ENCODE data around the gene APOBEC4.
"Not testable (repeated sequence)": the region's sequence is repeated elsewhere in the genome, so short reads cannot be mapped to it uniquely, and the experiment has no call there.

APOBEC4 gene

DNA sequence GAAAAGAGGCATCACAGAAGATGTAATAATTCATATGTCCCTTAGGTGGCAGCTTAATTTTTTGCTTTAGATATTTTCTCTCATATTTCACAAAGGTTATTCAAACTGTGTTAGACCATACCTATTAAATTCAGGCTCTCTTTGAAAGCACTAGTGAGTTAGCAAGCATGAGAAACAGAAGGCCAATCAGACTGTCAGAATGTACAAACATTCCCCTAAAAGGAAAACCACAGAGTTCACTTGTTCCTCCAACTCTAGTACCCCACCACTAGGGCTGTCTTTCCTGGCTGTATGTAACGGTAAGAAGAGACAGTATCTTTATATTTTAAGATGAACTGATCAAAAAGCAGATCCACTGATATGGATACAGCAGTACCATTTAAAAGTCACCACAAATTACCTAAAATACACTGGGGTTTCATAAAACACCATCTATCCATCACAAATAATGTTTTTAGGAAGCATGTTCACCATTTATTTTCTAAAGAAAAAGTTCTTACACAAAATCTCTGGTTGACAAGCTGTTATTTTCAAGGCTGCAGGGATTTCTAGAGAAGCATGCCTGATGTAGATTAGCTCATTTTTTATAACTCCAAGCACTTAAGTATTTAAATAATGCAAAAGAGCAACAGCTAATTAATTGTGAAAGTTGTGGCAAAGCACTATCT, 19.3 kb downstream of the APOBEC4 start:
- peak; percentile 82 for DNase-seq (ENCODE audit: low read depth)

DNA sequence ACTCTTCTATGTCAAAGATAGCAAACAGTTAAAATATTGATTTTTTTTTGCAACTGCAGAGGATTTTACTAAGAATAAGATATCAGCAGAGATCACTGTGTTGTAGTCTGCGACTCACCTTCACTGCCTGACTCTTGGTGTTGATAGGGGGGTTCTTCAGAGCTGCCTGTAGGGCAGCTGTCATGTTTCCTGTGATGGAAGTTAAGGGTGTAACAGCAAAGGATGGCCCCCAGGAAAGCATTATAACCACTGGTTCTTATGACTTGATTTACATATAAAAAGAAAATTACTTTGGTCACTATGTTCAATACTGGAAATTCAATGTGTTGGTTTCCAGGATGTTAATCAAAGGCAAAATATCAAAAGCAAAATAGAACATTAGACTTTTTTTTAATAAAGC, 20.2 kb downstream of the APOBEC4 start:
- DNase-seq (ENCODE audit: low read depth): no peak

DNA sequence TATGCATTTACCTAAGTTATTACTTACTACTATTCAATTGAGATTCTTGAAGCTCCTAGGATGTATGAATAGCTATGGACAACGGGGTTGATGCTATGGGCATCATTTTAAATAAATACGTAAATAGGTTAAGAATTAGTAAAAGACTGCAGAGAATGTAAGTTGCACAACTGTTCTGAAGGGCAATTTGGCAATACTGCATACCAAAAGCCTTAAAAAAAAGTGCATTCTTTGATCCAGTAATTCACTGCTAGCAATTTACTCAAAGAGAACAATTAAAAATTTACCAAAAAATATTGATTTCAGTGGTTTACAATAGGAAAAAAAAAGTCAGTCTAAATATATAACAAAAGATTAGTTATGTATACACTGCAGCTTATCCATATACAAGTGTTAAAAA, 21.0 kb downstream of the APOBEC4 start:
- peak; percentile 79 for DNase-seq (ENCODE audit: low read depth)

DNA sequence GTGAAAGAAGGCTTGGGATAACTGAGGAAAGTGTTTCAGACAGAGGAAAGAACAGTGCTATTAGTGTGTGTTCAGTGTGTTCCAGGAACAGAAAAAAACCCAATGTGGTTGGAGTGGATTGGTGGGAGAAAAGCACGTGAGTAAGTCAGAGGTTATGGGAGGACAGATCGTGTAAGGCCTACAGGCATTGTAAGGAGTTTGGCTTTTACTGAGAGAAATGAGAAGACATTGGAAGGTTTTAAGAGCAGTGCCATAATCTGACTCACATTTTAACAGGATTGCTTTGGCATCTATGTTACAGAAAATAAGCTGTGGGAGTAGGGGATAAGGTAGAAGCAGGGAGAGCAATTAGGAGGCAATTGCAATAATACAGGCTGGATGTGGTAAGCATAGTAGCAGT, 22.4 kb downstream of the APOBEC4 start:
- DNase-seq (ENCODE audit: low read depth): peak; percentile 66

DNA sequence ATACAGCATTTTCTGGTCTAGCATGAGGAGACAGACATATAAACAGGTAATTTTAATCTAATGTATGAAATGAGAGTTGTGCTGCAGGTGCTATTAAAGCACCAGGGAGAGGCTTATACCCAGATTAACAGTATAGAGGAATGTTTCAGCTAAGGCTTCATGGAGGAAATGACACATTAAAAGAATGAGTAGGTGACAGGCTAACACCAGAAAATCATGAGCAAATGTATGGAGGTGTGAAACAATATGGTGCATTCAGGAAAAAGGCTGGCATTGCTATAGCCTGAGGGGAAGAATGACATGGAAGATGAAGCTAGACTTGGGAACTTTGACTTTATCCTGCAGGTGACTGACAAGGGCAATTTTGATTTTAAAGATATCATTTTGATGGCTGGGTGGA, 24.6 kb downstream of the APOBEC4 start:
- DNase-seq (ENCODE audit: low read depth): no peak

DNA sequence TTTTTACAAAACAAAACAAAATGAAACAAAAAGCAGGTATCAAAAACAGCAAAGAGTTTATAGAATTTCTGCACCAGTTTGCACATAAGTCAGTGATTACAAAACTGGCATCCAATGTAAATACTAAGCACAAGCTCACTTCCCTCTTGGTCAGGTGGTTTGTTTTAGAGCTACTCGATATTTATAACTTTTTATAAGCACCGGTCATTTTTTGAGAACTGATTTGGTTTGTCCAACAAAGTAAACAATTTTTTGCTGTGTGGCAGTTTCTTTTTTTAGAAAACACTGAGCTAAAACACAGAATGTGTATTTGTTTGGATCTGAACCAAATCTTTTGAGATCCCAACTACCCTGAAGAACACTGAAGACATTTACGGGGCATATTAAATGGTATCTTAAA, 26.9 kb downstream of the APOBEC4 start:
- DNase-seq (ENCODE audit: low read depth): not testable (repeated sequence)

DNA sequence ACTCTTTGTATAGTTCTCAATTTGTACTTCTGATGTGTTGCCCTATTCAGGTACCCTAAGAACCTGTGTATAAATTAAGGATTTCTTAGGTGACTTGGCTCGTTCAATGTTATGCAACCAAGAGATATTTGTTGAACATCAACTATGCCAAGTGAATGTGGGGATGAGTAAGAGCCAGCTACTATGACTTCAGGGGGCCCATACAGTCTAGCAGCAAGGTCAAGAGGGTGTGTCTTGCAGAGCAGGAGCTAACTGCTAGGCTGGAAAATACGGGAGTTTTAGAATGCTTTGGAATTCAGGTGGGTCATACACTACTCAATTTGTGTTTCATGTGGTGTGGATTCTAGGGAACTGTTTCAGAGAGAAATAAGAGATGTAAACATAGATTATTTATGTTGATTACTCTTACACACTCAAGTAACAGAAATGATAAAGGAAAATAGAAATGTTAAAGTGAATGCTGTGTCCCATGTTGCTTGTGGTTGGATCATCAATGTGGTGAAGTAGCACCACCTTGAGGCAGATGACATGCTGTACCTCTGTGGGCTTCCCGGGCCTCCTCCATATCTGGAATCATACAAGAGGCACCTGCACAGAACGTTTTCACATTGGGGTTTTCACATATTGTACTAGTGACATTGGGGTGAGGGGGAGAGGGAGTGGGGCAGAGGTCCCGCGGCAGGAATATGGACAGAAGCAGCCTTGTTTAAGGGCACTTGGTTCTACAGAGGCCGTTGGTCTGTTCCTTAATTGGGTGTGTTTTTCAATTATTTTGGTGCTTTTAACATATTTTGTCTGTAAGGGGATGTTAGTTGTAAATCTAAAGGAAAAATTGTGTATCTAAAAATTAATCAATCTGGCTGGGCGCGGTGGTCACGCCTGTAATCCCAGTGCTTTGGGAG, 30.0 kb downstream of the APOBEC4 start:
- peak; percentile 44 for DNase-seq (ENCODE audit: low read depth)

DNA sequence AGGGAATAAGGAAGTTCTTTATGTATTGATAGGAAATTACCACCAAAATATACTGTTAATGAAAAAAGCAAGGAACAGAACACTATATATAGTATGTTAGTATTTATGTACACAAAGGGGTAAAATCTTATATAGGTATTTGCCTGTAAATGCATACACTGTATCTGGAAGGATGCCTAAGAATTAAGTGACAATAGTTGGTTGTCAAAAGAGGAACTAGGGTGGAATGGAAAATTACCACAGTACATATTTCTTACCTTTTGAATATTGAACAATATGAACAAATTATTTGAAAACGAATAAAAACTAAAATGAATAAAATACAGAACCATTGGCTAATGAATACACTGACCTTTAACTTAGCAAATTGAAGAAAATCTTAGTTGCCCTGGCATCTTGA, 31.1 kb downstream of the APOBEC4 start:
- DNase-seq (ENCODE audit: low read depth): no peak

DNA sequence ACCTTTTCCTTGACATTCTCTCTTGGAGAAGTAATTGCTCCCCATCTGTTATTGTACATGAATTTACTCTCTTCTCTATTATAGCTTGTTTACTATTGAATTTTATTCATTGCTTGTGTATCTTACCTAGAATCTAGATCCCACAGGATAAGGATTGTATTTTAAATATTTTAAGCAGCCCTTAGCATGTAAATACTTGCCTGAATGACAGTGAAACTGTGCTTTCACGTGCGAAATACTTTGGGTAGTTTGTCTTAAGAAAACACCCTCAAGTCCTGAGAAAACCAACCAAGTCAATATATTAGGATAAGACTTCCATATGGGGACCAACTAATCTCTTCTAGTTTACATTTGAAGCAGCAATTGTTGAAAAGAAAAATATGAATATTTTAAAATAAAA, 32.8 kb downstream of the APOBEC4 start:
- no peak for DNase-seq (ENCODE audit: low read depth)

DNA sequence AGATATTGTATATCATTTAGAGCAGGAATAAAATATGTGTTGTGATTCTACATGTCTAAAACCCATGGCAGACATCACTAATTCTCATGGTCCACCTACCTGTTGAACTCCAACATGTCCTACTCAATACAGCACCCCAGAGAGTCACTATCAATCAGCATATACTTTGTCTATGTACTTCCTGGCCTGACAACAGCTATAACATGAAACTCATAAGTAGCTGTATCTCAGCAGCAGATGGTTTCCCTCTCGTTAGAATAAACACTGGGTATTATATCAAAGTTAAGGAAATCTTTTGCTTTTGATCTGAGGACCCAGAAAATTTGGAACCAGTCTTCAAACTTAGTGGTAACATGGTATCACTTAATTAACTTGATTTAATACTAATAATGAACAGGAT, 33.3 kb downstream of the APOBEC4 start:
- no peak for DNase-seq (ENCODE audit: low read depth)

DNA sequence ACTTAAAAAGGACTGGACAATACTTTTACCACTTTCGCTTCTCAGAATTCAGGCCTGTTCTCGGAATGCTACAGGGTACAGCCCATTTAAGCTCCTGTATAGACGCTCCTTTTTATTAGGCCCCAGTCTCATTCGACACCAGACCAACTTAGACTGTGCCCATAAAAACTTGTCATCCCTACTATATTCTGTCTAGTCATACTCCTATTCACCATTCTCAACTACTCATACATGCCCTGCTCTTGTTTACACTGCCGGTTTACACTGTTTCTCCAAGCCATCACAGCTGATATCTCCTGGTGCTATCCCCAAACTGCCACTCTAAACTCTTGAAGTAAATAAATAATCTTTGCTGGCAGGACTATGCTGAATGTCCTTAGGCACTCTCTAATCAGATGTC, 34.9 kb downstream of the APOBEC4 start:
- not testable (repeated sequence) for DNase-seq (ENCODE audit: low read depth)

DNA sequence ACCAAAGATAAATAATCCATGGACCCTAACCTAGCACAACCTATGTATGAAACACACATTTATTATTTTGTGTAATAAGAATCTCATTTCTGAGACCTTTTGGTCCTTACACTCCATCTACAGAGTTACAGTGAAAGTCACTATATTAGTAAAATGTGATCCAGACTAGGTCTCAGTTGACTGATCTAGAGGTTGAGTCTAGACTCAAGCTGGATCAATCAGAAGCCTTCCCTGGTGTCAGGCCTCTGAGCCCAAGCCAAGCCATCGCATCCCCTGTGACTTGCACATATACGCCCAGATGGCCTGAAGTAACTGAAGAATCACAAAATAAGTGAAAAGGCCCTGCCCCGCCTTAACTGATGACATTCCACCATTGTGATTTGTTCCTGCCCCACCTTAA, 40.1 kb downstream of the APOBEC4 start:
- DNase-seq (ENCODE audit: low read depth): not testable (repeated sequence)

DNA sequence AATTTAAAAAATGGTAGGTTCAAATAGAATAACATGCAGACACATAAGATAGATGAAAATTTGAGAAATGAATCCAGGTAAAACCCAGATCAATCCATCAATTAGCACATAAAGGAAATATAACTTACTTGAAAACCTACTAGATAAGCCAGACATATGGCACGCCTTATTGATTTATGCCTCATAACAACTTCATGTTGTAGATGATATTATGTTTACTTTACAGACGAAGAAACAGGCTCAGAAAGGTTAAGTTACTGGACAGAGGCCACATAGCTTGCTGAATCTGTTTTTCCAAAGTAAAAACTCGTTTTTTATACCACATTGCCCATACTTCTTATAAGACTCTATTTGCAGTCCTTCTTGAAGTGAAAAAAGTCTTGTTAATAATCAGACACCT, 40.7 kb downstream of the APOBEC4 start:
- DNase-seq (ENCODE audit: low read depth): no peak

DNA sequence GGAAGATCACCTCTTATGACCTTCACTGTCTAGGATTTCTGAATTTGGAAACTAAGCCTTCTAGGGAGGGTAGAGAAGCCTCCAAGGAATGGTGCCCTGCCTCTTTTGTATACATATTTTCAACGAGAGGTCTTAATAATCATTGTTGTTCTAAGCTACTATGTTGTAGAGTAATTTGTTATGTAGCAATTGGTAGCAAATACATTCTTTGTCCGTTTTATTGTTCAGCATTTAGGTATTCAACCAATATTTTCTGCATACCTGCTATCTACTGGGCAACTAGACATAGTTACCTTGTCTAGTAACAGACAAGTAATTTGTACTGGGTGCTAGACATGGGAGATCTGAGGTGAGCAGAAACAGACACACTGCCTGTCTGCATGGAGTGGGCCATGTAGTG, 42.1 kb downstream of the APOBEC4 start:
- no peak for DNase-seq (ENCODE audit: low read depth)

DNA sequence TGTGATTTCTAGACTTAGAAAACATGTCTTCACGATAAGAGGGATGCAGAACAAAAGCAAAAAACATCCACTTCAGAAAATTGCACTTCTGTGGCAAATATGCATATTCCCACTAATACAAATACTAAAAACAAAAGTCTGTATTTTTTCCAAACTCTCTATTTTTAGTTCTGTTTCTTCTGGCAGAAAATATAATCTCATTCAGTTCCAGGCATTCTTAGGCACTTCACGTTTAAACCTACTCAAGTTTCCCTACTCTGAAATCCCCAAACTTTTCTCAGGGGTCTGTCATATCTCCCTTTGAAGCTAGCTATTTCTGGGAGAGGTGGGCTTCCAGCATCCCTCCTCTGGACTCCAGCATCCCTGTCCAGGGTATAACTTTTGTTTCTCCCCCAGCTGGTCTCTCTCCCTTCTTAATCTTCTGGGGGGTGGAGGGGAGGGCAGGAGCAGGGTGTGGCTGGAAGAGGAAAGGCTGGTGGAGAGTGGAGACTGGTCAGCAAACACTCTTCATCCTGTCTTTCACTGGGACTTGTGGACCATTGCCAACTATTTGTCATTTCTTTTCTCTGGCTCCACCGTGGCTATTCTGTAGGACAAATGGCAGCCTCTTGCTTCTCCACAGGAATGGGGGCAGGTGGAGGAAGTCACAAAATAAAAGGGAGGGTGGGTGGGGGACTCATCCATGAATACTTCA, 43.2 kb downstream of the APOBEC4 start:
- no peak for DNase-seq (ENCODE audit: low read depth)

DNA sequence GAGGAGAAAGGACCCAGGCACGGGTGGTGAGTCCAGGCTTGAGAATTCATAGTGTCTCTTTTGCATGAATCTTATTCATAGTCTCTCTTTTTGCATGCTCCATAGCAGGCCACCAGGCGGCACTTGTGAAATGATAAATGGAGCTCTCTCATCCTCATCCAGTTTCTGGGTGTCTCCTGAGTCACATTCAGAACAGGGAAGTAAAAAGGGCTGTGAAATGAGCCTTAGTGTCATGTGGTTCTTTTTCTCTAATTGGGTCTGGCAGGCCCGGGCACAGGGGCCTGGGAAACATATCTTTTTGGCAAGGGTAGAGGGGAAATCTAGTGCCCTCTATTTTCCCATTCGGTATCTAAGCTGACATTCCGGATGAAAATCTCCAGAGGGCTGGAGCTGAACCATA, 43.8 kb downstream of the APOBEC4 start:
- peak; percentile 74 for DNase-seq (ENCODE audit: low read depth)

DNA sequence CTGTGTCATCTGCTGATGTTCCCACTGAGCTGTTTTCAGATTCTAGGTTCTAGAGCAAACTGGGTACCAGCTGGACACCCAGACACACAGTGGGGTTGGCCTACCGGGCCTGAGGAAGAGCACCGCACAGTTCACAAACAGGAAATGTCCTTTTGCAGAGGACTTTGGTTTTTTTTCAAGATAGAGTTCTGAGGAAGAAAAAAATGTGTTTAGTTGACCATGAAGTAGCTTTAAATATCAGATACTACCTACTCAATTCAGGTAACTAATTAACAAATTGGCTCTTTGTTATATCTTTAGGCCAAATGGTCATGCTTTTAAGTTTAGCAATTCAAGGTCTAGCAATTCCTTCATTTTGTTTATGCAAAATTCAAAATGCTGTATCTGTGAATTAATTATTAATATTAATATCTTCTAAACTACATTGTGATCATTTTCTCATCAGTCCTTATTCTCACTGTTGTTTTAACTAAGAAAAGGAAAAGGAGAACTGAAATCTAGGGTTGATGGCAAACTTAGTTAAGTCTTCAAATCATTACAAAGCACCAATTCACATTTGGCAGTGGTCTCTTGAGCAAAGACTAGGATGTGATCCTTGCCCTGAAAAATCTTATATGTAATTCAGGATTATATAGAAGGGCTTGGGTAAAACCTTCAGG, 45.7 kb downstream of the APOBEC4 start:
- no peak for DNase-seq (ENCODE audit: low read depth)

DNA sequence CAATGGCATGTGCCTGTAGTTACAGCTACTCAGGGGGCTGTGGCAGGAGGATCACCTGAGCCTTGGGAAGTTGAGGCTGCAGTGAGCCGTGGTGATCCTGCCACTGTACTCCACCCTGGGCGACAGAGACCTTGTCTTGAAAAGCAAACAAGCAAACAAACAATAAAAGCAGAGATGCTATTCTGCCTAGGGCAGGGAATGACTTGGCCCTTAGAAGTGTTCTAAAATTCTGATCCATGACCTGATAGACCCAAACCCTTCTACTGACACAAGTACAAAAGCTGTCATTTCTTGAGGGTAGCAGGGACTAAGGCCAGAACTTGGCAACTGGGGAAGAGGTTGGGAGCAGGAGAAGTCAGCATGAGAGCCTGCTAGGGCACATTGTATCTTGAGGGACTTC, 47.2 kb downstream of the APOBEC4 start:
- no peak for DNase-seq (ENCODE audit: low read depth)

DNA sequence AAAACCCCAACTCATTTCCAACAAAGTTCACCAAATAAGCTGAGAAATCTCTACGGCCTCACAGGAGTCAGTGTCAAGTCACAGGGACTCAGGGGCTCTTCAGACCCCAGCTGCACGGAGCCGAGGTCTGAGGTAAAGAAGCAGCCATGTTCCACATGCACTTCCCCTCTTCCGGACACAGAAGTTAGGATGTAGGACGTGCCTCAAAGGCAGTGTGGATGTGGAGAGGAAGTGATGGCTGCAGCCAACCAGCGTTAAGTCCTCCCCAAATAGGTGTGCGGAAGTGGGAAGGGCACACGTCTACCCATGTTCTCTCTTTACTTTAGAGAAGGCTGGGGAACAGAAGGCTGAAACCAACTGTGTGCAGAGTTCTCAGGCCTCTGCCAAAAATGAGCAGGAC, 48.3 kb downstream of the APOBEC4 start:
- DNase-seq (ENCODE audit: low read depth): no peak

DNA sequence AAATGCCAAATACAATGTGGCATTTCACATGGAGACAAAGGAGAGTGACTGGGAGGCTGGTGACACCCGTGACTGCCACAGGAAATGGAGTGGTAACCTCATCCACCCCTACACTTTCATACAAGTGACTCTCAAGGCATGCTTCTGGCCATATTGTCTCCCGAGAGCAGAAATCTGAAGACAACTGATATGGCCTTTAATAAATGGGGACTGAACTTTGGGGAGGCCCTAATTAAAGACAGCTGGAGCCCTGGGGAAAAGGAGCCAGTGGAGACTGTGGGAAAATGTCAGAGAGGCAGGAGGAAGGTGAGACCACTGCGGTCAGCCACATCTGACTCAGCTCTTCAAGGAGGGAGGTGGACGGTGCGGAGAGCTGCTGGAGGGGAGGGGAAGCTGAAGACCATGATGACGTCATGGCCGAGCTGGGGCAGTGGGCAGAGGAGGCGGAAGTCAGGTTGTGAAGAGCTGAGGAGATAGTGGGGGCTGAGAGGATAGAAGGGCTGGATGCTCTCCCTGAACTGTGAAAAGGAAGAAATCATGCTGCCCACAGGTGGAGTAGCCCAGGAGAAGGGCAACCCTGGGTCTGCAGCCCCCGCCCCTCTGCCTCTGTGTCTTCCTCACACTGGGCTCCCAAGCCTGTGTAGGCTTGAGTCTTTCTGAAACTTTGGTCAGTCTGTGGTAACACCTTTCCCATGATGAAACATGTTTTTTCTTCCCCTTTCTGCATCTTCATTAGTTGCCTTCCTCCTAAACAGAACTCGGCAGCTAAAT, 48.9 kb downstream of the APOBEC4 start:
- DNase-seq (ENCODE audit: low read depth): peak; percentile 41

DNA sequence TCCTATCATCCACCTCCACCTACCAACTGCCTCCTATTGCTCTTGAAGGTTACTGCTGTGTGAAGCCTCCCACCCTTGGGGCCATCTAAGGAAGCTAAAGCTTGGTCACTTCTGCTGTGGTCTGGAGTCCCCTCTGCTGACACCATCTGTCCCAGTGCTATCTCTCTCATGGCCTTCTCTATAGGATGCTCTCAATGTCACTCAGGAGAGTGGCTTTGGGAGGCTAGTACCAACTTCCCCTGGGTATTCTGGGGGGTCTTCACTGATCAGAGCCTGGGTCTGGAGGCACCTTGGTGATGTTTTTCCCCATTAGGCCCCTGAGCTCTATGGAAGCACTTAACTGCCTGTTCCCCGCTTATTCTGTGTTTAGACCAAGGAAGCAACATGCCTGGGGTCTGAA, 50.6 kb downstream of the APOBEC4 start:
- no peak for DNase-seq (ENCODE audit: low read depth)

DNA sequence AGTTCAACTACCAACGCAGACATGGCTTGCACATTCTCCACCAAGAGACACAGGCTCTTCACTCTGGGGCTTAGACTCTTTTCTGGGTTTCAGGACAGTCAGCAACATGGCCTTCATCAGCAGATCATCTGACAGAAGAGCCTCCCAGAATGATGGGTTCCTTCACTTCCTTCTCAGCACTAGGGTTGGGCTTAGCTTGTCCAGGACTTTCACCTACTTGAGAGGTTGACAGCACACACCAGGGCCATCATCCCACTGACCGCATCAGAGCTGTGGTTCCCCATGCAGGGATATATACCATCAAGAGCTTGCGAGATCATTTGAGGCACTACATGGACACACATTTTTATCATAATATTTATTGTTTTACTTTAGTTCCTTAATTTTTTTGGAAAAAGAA, 52.5 kb downstream of the APOBEC4 start:
- no peak for DNase-seq (ENCODE audit: low read depth)

Data from fibroblast of gingiva (primary cell).